Stimulated activated CD8-positive, alpha-beta memory T cell treated with anti-CD3 and anti-CD28 coated beads, Interleukin-4, amount 100 ng/mL, for 48 hours (primary cell): ENCODE measurements around the gene HECW1.
"Not testable (repeated sequence)": the region's sequence is repeated elsewhere in the genome, so short reads cannot be mapped to it uniquely, and the experiment has no call there.

Experiments
- DNase-seq: peaks from one replicate; pipeline ENCODE4 v3.0.0-alpha.2; 2020

The HECW1 gene

GRCh38 chr7:43151076-43151475 lies 38.6 kb downstream of the HECW1 start:
- no peak for DNase-seq

GRCh38 chr7:43152696-43153095 lies 40.2 kb downstream of the HECW1 start:
- DNase-seq: no peak

- no peak for DNase-seq
Observed at GRCh38 chr7:43155636-43156035, 43.2 kb downstream of the HECW1 start.

- no peak for DNase-seq
Observed at GRCh38 chr7:43163885-43164284, 51.4 kb downstream of the HECW1 start.

- no peak for DNase-seq
Observed at GRCh38 chr7:43164757-43165156, 52.3 kb downstream of the HECW1 start.

GRCh38 chr7:43166686-43167085 lies 54.2 kb downstream of the HECW1 start:
- DNase-seq: no peak

- no peak for DNase-seq
Observed at GRCh38 chr7:43169076-43169475, 56.6 kb downstream of the HECW1 start.

- DNase-seq: no peak
Observed at GRCh38 chr7:43170571-43170970, 58.1 kb downstream of the HECW1 start.

GRCh38 chr7:43175570-43176200 lies 63.2 kb downstream of the HECW1 start:
- no peak for DNase-seq

GRCh38 chr7:43179393-43179792 lies 66.9 kb downstream of the HECW1 start:
- no peak for DNase-seq

- no peak for DNase-seq
Observed at GRCh38 chr7:43192806-43193460, 80.5 kb downstream of the HECW1 start.

- DNase-seq: no peak
Observed at GRCh38 chr7:43193893-43194292, 81.4 kb downstream of the HECW1 start.

- DNase-seq: no peak
Observed at GRCh38 chr7:43195256-43195655, 82.8 kb downstream of the HECW1 start.

- no peak for DNase-seq
Observed at GRCh38 chr7:43195768-43196167, 83.3 kb downstream of the HECW1 start.

- no peak for DNase-seq
Observed at GRCh38 chr7:43196379-43196778, 83.9 kb downstream of the HECW1 start.

GRCh38 chr7:43198016-43198415 lies 85.6 kb downstream of the HECW1 start:
- no peak for DNase-seq

- no peak for DNase-seq
Observed at GRCh38 chr7:43198599-43199090, 86.2 kb downstream of the HECW1 start.

GRCh38 chr7:43199371-43200160 lies 87.1 kb downstream of the HECW1 start:
- DNase-seq: no peak

- DNase-seq: no peak
Observed at GRCh38 chr7:43201912-43202311, 89.5 kb downstream of the HECW1 start.

GRCh38 chr7:43204081-43204480 lies 91.6 kb downstream of the HECW1 start:
- DNase-seq: no peak

- DNase-seq: no peak
Observed at GRCh38 chr7:43205171-43205795, 92.8 kb downstream of the HECW1 start.

- no peak for DNase-seq
Observed at GRCh38 chr7:43208242-43208641, 95.8 kb downstream of the HECW1 start.

GRCh38 chr7:43210539-43210938 lies 98.1 kb downstream of the HECW1 start:
- DNase-seq: not testable (repeated sequence)
